ENCODE results near the gene PHETA1.
"Not testable (repeated sequence)": the region's sequence is repeated elsewhere in the genome, so short reads cannot be mapped to it uniquely, and the experiment has no call there.

Gene PHETA1

GRCh38 chr12:111405149-111405858 is 36.4 kb upstream of the PHETA1 start:
- peak; percentile 99 to 100 for DNase-seq

- DNase-seq: peak; percentile 90
Measured at GRCh38 chr12:111404362-111405148, 35.7 kb upstream of the PHETA1 start.

DNA sequence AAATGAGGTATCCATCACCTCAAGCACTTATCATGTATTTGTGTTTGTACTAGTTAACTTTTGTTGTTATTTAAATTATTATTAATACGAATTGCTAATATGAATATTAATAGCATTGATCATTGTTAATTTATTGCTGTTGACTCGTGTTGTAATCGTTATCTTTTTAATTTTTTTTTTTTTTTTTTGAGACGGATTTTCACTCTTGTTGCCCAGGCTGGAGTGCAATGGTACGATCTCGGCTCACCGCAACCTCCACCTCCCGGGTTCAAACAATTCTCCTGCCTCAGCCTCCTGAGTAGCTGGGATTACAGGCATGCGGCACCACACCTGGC is 33.6 kb upstream of the PHETA1 start:
- DNase-seq: not testable (repeated sequence)

DNA sequence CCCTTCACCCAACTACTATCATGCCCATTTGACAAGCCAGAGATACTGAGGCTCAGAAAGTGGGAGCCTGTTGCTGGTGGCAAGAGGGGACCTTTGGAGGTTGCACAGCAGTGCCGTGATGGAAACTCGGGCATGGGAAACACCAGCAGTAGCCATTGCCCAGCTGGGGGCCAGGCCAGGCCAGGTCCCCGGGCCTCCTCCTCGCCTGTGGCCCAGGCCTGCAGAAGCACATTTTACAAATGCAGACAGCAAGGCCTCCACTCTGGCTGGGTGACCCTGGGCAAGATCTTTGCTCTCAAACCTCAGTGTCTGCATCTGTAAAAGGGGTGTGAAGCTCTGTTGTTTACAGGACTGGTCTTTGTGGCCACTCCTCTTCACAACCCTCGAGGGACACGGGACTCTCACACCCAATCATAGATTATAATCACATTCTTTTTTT is 32.3 kb upstream of the PHETA1 start:
- no peak for DNase-seq

GRCh38 chr12:111399741-111400404 is 31.0 kb upstream of the PHETA1 start:
- DNase-seq: not testable (repeated sequence)

GRCh38 chr12:111398530-111398929 is 29.6 kb upstream of the PHETA1 start:
- DNase-seq: no peak

GRCh38 chr12:111396726-111397445 is 28.0 kb upstream of the PHETA1 start:
- DNase-seq: peak; percentile 86 to 87

GRCh38 chr12:111396271-111396670 is 27.4 kb upstream of the PHETA1 start:
- DNase-seq: not testable (repeated sequence)

- no peak for DNase-seq
Measured at GRCh38 chr12:111395336-111396187, 26.7 kb upstream of the PHETA1 start.

- DNase-seq: no peak
Measured at GRCh38 chr12:111394480-111394879, 25.6 kb upstream of the PHETA1 start.

- no peak for DNase-seq
Measured at GRCh38 chr12:111393700-111394300, 24.9 kb upstream of the PHETA1 start.

GRCh38 chr12:111390910-111391309 is 22.0 kb upstream of the PHETA1 start:
- no peak for DNase-seq

DNA sequence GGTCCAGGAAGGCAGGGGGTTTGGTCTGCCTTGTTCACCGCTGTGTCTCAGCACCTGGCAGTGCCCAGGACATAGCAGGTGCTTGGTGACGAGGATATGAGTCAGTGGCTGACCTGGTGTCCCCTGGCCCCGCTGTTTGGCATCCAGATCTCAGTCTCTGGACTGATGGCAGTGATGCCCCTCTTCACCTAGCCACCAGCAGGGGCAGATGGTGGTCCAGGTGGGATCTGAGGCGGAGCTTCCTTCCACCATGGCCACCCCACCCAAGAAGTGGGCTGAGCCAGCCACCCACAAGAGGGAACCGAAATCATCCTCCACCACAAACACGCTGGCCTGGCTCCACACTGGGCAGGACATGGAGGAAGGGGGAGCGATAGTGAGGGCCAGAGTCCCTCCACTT is 20.7 kb upstream of the PHETA1 start:
- no peak for DNase-seq

- DNase-seq: no peak
Measured at GRCh38 chr12:111387747-111388323, 18.9 kb upstream of the PHETA1 start.

GRCh38 chr12:111386885-111387284 is 18.0 kb upstream of the PHETA1 start:
- DNase-seq: no peak

GRCh38 chr12:111384596-111384995 is 15.7 kb upstream of the PHETA1 start:
- no peak for DNase-seq

- no peak for DNase-seq
Measured at GRCh38 chr12:111379942-111380554, 11.2 kb upstream of the PHETA1 start.

DNA sequence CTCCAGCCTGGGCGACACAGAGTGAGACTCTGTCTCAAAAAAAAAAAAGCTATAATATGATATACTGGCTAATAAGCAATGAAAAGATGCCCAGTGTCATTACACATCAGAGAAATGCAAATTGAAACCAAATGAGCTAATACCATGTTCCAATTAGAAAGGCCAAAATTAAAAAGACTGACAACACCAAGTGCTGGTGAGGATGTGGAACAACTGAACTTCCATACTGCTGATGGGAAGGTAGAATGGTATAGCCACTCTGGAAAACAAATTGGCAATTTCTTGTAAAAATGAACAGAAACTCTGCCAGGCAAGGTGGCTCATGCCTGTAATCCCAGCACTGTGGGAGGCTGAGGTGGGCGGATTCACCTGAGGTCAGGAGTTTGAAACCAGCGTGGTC is 8.5 kb upstream of the PHETA1 start:
- no peak for DNase-seq

DNA sequence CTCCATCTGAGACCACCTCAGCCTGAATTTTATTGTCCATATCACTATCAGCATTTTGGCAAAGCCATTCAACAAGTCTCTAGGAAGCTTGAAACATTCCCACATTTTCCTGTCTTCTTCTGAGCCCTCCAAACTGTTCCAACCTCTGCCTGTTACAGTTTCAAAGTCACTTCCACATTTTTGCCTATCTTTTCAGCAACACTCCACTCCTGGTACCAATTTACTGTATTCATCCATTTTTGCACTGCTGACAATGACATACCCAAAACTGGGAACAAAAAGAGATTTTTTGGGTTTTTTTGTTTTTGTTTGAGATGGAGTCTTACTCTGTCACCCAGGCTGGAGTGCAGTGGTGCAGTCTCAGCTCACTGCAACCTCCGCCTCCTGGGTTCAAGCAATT is 4.3 kb upstream of the PHETA1 start:
- DNase-seq: not testable (repeated sequence)

GRCh38 chr12:111369496-111370220 is 763 bp upstream of the PHETA1 start:
- no peak for DNase-seq

Data from activated CD4-positive, alpha-beta T cell treated with anti-CD3 and anti-CD28 coated beads for 4 hours (primary cell).